Memory B cell (primary cell): Measurements from ENCODE around the gene RABL6.
"Not testable (repeated sequence)": the region's sequence is repeated elsewhere in the genome, so short reads cannot be mapped to it uniquely, and the experiment has no call there.

ENCODE experiments used
- ATAC-seq: fragments of 150-1000 bp; cut with Tn5 transposase; 2 replicates; pipeline ENCODE4 v1.10.0; 2021; ENCODE audit warnings: low read depth, mild to moderate bottlenecking, moderate library complexity
- DNase-seq, 2 donors: peaks; one replicate each; pipeline ENCODE4 v3.0.0; 2022; ENCODE audit warnings: low spot score in 2 of 2
- H3K27ac Mint-ChIP-seq: one replicate; pipeline ENCODE4 v1.8.0; 2022; ENCODE audit warnings: mild to moderate bottlenecking, moderate library complexity, mixed read lengths
- H3K27me3 Mint-ChIP-seq: one replicate; pipeline ENCODE4 v1.8.0; 2022; ENCODE audit warnings: mixed read lengths
- H3K36me3 Mint-ChIP-seq: one replicate; pipeline ENCODE4 v1.8.0; 2022; ENCODE audit warnings: mild to moderate bottlenecking, mixed read lengths
- H3K4me1 Mint-ChIP-seq: one replicate; pipeline ENCODE4 v1.8.0; 2022; ENCODE audit warnings: mixed read lengths
- H3K4me3 Mint-ChIP-seq: one replicate; pipeline ENCODE4 v1.8.0; 2022; ENCODE audit warnings: mild to moderate bottlenecking, moderate library complexity, mixed read lengths
- H3K9me3 Mint-ChIP-seq: one replicate; pipeline ENCODE4 v1.8.0; 2022; ENCODE audit warnings: mixed read lengths

RABL6 gene

DNA sequence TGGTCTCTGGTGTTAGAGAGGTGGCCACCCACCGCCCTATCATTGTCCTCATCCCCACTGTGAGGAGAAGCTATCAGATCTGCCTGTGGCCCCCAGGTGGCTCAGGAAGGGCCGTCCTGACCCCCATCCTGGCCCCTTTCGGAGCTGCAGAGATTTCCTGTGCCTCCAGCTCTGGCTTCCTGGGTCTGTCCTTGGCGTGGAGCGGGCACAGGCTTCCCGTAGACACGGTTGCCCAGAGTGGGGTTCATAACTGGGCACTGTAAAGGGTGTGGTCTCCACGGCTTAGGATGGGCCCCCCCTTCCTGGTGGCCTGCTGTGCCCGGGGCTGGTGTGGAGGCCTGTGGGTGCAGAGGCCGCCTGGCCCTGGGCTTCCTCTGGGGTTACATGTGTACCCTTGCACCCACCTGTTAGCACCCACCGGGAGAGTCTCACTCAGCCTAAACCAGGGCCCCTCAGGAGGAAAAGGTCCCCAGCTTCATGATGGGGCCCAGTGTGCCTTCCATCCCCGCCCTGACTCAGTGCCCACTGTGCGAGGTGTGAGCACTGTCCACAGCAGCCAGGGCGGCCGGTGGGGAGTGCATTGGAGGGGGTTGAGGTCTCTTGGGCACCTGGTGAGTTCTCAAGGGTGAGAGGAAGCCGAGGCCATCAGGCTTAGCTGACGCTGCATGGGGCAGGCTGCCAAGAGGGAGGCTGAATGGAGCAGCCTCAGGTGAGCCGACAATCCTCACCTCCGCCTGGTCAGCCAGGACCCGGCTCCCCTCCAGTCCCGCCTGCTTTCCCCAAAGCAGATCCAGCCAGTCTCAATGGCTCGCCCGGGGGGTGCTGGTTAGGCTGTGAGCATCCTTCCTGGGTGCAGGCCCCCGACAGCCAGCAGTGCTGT, 19.2 kb downstream of the RABL6 start:
- Mint-ChIP-seq H3K9me3 (no peaks in the 10 kb centered on the region), H3K36me3 (peaks cover 4% of the 10 kb centered on the region), H3K4me1 (no peaks in the 10 kb centered on the region), H3K4me3 (no peak overlapping the region), H3K27me3 (no peaks in the 10 kb centered on the region), H3K27ac (no peak overlapping the region)
- DNase-seq (no peak), ATAC-seq (no peak)

DNA sequence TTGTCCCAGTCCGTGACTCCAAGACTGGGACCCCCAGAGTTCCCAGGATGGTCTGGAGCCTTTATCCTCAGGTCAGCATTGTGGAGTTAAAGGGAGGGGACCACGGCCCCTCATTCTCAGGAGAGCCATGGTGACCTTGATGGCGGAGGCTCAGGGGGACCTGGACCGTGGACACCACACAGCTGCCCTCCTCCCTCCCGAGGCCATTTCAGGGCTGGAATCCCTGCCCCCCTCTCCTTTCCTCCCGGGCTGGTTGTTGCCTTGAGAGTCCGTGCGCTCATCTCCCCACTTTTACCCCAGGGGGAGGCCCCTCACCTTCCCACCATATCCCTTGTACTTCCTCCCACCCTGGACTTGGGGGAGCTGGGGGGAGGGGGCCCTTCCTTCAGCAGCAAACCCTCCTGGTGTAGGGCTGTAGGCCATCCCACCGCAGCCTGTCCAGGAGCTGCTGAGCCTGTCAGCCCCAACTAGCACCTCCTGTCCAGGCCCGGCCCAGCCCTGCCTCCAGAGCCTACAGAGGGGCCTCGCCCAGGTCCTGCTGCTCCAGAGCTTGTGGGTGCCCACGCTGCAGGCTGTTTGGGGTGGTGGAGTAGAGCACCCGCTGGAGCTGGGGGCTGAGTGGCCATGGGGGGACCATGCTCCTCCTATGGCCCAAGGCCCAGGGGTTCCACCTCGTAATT, 20.2 kb downstream of the RABL6 start:
- H3K27ac Mint-ChIP-seq = no peak overlapping the region
- peaks cover 5% of the 10 kb centered on the region for H3K36me3 Mint-ChIP-seq
- no peaks in the 10 kb centered on the region for H3K27me3 Mint-ChIP-seq
- H3K4me1 Mint-ChIP-seq = no peaks in the 10 kb centered on the region
- DNase-seq (no peak), ATAC-seq (no peak)
- no peaks in the 10 kb centered on the region for H3K9me3 Mint-ChIP-seq
- H3K4me3 Mint-ChIP-seq = no peak overlapping the region

DNA sequence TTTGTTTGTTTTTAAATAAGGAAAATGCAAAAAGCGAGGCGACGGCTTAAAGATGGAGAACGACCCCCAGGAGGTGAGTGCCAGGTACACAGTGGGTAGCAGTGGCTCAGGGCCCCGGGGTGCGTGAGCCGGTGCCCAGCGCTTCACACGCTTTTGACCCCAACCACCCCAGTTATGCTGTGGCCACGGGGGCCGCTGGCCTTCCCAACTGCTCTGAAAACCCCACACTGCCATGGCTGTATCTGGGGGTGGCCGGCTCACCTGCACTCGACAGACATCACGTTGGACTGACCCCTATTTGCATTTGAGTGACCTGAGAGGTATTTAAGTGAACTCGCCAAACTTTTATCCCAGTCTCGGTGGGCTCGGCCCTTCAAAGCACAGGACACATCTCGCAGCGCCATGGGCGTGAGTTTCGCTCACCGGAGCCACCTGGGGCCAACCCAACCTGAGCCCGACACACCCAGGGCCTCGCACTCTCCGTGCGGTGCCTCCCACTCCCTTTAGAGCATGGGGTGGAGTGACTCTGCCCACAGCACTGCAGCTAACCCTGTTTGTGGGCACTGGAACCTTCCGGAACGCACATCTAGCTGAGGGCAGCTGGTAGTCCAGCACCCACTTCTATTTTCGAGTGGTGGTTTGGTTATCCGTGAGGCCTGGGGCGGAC, 20.9 kb downstream of the RABL6 start:
- DNase-seq (no peak), ATAC-seq (no peak)
- Mint-ChIP-seq H3K9me3 (no peaks in the 10 kb centered on the region), H3K36me3 (peaks cover 3% of the 10 kb centered on the region), H3K27ac (no peak overlapping the region), H3K4me3 (no peak overlapping the region), H3K27me3 (no peaks in the 10 kb centered on the region), H3K4me1 (no peaks in the 10 kb centered on the region)

DNA sequence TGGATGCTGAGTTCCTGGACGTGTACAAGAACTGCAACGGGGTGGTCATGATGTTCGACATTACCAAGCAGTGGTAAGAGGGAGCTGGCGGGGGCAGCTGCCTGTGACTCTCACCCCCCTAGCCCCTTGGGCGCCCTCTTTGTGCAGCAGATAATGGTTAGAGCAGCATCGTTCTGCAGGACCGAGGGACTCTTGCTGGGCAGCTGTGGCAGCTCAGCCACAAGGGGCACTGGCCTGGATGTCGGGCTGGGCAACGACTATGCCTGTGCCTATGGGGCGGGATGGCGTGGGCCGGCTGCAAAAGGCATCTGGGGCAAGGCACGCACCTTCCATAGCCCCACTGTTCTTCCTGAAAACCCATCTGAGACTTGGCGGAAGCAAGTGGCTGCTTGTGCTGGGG, 21.7 kb downstream of the RABL6 start:
- no peaks in the 10 kb centered on the region for H3K27me3 Mint-ChIP-seq
- H3K36me3 Mint-ChIP-seq = peaks cover 3% of the 10 kb centered on the region
- H3K9me3 Mint-ChIP-seq = no peaks in the 10 kb centered on the region
- ATAC-seq (no peak), DNase-seq (no peak)
- no peaks in the 10 kb centered on the region for H3K4me1 Mint-ChIP-seq
- H3K27ac Mint-ChIP-seq = no peak overlapping the region
- H3K4me3 Mint-ChIP-seq = no peak overlapping the region

DNA sequence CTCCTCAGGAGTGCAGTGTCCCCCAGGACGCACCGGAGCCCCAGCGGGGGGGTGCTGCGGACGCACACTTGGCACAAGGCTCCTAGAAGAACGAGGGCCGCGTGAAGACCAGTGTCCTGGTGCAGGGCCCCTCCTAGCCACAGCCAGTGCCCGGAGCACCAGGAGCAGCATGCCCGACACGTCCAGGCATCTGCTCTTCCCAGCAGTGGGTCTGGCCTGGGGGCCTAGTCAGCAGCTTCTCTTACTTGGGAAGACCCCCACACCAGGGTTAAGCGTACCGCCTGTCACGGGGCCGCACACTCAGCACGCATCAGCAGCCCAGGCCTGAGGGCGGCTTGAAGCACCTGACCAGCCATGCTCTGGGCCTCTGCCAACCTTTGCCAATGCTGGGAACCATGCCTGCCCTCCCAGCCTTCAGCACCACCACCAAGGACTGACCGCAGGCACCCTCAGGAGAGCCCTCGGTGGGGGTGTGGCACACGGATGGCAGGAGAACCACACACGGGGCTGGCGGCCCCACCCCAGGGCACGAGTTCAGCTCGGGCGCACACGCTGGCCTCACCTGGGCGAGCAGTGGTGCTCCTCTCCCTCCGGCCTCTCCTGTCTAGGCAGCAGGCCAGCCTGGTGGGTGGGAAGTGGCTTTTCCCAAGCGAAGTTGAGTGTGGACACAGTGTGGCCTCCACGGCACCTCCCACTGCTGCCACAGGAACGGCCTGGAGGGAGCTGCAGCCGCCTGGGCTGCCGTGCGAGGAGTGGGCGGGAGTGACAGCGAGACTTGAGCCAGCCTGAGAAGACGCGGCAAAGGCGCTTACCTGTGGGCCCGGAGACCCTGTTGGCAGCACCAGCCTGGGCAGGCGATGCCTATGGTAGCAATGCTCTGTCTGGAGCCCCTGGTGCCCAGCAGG, 22.5 kb downstream of the RABL6 start:
- ATAC-seq = no peak
- Mint-ChIP-seq H3K36me3 (peaks cover 3% of the 10 kb centered on the region), H3K27me3 (no peaks in the 10 kb centered on the region), H3K4me3 (no peak overlapping the region), H3K27ac (no peak overlapping the region), H3K9me3 (no peaks in the 10 kb centered on the region), H3K4me1 (no peaks in the 10 kb centered on the region)
- DNase-seq = no peak

DNA sequence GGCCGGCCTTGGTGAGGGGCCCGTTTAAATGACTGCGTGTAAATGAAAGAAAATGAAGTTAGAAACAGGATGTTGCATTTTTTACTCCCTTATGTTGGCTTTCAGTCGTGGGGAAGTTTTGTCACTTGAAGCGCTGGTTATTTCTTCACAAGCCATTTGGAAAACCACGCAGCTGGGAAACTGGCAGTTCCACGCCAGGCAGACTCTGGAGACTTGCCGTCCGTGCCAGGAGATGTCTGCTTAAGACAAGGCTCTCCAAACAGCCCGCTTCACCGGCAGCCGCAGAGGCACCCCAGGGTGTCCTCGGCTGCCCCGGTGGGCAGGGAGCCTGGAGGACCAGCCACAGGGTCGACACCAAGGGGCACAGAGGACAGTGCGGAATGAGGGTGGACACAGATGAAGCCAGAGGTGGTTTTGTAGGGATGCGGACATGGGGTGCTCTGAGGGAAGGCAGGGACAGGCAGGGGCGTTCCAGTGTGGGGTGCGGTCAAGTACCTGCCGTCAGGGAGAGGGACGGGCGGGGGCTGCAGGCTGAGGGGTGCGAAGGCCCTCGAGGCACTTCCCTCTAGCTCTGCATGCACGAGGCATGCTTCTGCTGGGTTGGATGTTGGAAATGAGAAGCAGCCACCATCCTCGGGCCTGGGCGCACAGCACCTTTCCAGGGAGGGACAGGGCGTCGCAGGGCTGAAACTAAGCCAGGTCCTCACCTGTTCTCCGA, 23.4 kb downstream of the RABL6 start:
- ATAC-seq (no peak), DNase-seq (no peak)
- Mint-ChIP-seq H3K9me3 (no peaks in the 10 kb centered on the region), H3K4me3 (no peak overlapping the region), H3K4me1 (no peaks in the 10 kb centered on the region), H3K27ac (no peak overlapping the region), H3K27me3 (no peaks in the 10 kb centered on the region), H3K36me3 (peaks cover 3% of the 10 kb centered on the region)

DNA sequence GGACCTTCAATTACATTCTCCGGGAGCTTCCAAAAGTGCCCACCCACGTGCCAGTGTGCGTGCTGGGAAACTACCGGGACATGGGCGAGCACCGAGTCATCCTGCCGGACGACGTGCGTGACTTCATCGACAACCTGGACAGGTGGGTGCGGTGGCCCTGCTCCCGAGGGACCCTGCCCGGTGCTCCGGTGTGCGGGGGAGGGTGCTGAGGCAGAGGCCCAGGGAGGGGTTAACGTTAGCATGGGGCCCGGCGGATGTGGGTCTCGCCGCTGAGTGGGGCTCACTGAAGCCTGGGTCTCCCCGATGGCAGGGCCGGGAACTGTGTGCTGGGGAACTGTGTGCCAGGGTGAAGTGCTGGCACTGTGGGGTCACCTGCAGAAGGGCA, 24.0 kb downstream of the RABL6 start:
- Mint-ChIP-seq H3K36me3 (peaks cover 3% of the 10 kb centered on the region), H3K9me3 (no peaks in the 10 kb centered on the region), H3K27ac (no peak overlapping the region), H3K4me3 (no peak overlapping the region), H3K27me3 (no peaks in the 10 kb centered on the region), H3K4me1 (no peaks in the 10 kb centered on the region)
- no peak for ATAC-seq
- no peak for DNase-seq

DNA sequence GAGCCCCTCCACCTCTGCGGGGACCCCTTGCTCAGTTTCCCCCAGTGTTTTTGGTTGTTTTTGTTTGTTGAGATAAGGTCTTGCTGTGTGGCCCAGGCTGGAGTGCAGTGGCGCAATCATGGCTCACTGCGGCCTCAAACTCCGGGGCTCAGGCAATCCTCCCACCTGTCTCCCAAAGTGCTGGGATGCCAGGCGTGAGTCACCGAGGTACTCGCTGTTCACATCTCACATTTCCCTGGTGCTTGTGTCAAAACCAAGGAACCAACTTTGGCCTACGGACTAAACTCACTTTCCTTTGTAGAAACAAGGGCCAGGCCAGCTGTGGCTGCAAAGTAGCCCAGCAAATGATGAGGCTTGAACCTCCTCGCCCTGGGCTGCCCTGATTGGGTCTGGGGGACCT, 24.8 kb downstream of the RABL6 start:
- Mint-ChIP-seq H3K27ac (no peak overlapping the region), H3K9me3 (no peaks in the 10 kb centered on the region), H3K36me3 (peaks cover 3% of the 10 kb centered on the region), H3K27me3 (no peaks in the 10 kb centered on the region), H3K4me1 (no peaks in the 10 kb centered on the region), H3K4me3 (no peak overlapping the region)
- ATAC-seq (no peak), DNase-seq (no peak)

DNA sequence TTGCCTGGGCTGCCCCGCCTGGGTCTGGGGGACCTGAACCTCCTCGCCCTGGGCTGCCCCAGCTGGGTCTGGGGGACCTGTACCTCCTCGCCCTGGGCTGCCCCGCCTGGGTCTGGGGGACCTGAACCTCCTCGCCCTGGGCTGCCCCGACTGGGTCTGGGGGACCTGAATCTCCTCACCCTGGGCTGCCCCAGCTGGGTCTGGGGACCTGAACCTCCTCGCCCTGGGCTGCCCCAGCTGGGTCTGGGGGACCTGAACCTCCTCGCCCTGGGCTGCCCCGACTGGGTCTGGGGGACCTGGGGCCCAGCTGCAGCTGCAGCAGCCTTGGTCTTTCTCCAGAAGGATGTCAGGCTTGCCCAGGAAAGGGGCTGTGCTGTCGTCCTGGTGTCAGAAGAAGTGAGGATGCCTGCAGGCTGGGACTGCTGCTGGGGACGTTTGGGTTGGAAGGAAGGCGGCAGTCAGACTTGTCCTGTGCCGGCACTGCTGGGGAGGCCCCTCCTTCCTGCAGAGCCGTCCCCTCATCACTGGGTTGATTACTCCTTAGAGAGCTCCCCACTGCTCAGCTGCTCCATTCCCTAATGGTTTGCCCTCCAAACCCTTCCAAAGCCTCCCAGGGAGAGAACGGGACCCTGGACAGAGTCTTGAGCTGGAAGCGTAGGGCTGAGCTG, 25.8 kb downstream of the RABL6 start:
- H3K27ac Mint-ChIP-seq, DNase-seq, ATAC-seq, H3K36me3 Mint-ChIP-seq, H3K4me3 Mint-ChIP-seq, H3K27me3 Mint-ChIP-seq, H3K9me3 Mint-ChIP-seq, H3K4me1 Mint-ChIP-seq: not testable (repeated sequence)

DNA sequence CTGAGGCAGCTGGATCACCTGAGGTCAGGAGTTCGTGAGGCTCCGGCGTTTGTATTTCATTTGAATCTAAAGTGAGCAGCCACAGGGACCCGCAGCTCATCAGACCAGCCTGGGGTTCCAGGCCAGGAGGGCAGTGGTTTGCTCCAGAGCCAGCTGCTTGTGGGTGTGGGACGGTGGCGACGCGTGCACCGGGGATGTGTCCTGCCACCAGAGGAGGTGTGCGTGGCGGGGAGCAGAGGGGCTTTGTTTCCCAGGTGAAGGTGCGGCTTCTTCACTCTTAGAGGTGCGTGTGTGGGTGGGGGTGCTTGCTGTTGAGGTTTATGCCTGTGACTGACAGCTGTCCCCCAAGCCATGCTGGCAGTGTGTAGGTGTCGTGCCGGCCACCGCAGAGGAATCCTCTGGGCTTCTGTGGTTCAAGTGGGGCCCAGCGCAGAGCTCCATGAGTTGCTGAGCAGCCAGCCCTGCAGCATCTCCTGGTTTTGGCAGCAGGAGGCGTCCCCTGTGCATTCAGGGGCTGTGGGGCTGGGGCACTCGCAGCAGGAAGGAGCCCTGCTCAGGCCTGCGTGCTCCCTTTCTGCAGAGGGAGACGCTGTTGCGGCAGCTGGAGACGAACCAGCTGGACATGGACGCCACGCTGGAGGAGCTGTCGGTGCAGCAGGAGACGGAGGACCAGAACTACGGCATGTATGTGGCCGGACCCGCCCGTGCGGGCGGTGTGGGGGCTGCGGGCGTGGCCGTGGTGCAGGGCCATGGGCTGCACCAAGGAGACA, 27.6 kb downstream of the RABL6 start:
- no peaks in the 10 kb centered on the region for H3K4me1 Mint-ChIP-seq
- H3K4me3 Mint-ChIP-seq = no peak overlapping the region
- H3K27ac Mint-ChIP-seq = no peak overlapping the region
- no peaks in the 10 kb centered on the region for H3K27me3 Mint-ChIP-seq
- peaks cover 7% of the 10 kb centered on the region for H3K36me3 Mint-ChIP-seq
- ATAC-seq (no peak), DNase-seq (no peak)
- no peaks in the 10 kb centered on the region for H3K9me3 Mint-ChIP-seq

DNA sequence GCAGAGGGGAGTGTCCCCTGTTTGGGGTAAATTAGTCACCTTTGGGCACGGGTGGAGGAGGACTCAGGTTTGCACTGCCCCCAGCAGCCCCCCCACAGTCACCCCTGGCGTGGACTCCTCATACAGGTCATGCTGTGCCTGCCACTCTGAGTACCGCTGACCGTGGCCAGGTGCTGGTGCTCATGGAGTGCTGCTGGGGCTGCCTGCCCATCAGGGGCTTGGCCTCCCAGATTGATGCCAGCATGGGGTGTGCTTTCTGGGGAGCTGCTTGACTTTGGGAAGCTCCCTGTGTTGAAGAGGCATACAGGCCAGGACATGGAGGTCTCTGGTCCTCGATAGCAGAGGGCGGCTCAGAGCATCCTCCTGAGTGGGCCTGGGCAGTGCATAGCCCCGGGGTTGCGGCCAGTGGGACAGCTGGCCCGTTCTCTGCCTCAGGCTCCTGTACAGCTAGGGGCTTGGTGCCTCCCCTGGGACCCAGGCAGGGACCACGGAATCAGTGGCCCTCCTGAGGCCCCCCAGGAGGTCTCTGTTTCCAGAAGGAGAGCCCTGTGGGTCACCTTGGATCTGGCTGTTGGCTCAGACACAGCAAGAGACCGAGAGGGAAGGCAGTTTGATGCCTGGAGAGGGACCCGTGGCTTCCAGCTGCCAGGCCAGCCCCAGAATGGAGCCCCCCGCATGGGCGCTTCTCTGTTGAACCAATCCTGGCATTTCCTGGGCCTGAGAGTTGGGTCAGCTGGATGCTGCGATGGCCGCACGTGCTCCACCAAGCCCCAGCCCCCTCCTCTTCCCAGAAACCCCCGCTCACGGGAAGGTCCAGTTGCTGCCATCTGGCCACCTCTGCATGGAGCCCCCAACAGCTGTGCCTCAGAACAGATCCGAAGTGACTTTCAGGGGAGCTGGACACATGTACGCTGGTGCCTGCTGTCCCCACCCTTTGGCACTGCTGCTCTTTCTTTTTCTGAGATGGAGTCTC, 28.5 kb downstream of the RABL6 start:
- no peaks in the 10 kb centered on the region for H3K4me1 Mint-ChIP-seq
- DNase-seq (no peak), ATAC-seq (no peak)
- H3K36me3 Mint-ChIP-seq = peaks cover 5% of the 10 kb centered on the region
- H3K27ac Mint-ChIP-seq = no peak overlapping the region
- no peak overlapping the region for H3K4me3 Mint-ChIP-seq
- H3K27me3 Mint-ChIP-seq = no peaks in the 10 kb centered on the region
- H3K9me3 Mint-ChIP-seq = no peaks in the 10 kb centered on the region
